K562 (cell line): ENCODE data around the gene TTC23L. TPM values are rescaled to one million over a fixed set of nuclear protein-coding genes. Genes with fewer than 3 reads are reported as not detected.

Source experiments
- AFF4 ChIP-seq: sonication (generic); formaldehyde crosslinking; IDR thresholded peaks from 2 replicates; pipeline ENCODE4 v1.8.0; 2023; ENCODE audit warnings: mild to moderate bottlenecking, missing genetic modification reagents
- ARNT ChIP-seq, 2 experiments: fragments of 450-650 bp; IDR thresholded peaks; 2 replicates each; pipeline ENCODE4 v1.6.1; 2016; ENCODE audit warnings: mild to moderate bottlenecking in 1 of 2
- BCLAF1 ChIP-seq, 2 experiments: fragments of 450-650 bp in 1 of 2; IDR thresholded peaks; 2 replicates each; pipeline ENCODE4 v1.6.1; 2011 to 2017; ENCODE audit warnings: low read depth in 2 of 2, antibody characterized with exemption in 1 of 2, borderline replicate concordance in 1 of 2, low read length in 1 of 2, mild to moderate bottlenecking in 1 of 2, mixed read lengths in 1 of 2; ENCODE audit not compliant: control insufficient read depth in 1 of 2
- ESRRB ChIP-seq: fragments of 250-450 bp; sonication (Bioruptor Pico); IDR thresholded peaks from 2 replicates; pipeline ENCODE4 v1.5.0; 2020; ENCODE audit warnings: mild to moderate bottlenecking, moderate library complexity, borderline replicate concordance
- HCFC1 ChIP-seq: IDR thresholded peaks from 2 replicates; pipeline ENCODE4 v1.6.1; 2012; ENCODE audit warnings: low read depth, low read length, improper control_type of control experiment
- HOXB6 ChIP-seq: fragments of 250-450 bp; sonication (Bioruptor Pico); IDR thresholded peaks from 2 replicates; pipeline ENCODE4 v1.5.1; 2022; ENCODE audit warnings: mild to moderate bottlenecking, borderline replicate concordance
- L3MBTL2 ChIP-seq: fragments of 450-650 bp; IDR thresholded peaks from 2 replicates; pipeline ENCODE4 v1.6.1; 2016; ENCODE audit warnings: mild to moderate bottlenecking, moderate library complexity
- MECOM ChIP-seq: fragments of 250-450 bp; sonication (Bioruptor Pico); IDR thresholded peaks from 2 replicates; pipeline ENCODE4 v1.8.0; 2022; ENCODE audit warnings: inconsistent platforms
- PHB ChIP-seq: fragments of 250-450 bp; sonication (Bioruptor Pico); IDR thresholded peaks from 2 replicates; pipeline ENCODE4 v1.5.0; 2021
- SPI1 ChIP-seq: IDR thresholded peaks from 2 replicates; pipeline ENCODE4 v1.6.1; 2011; ENCODE audit warnings: low read depth, low read length, control low read depth, borderline replicate concordance
- ZNF316 ChIP-seq: fragments of 450-650 bp; IDR thresholded peaks from 2 replicates; pipeline ENCODE4 v1.6.1; 2016
- polyA plus RNA-seq, 8 experiments: library from polyadenylated mRNA; depleted of rRNA in 4 of 8; stranded (reverse) in 5 of 8; unstranded in 3 of 8; fragments of >200 nt; fragmentation: Nextera tagmentation in 2 of 8; fragmentation: Illumina TruSeq in 1 of 8; extraction: Ambion mirVana in 2 of 8; extraction: Trizol in 1 of 8; gene quantifications; 2 replicates each; pipeline versions ENCODE4 v1.2.1 to v1.2.3, GENCODE V29; 2011 to 2014; ENCODE audit warnings: inconsistent platforms in 1 of 8, missing spikeins in 1 of 8
- total RNA-seq, 7 experiments: library from RNA; depleted of rRNA in 6 of 7; stranded (reverse); fragments of >200 nt in 6 of 7; fragmentation: Illumina TruSeq in 2 of 7; extraction: Trizol in 2 of 7; gene quantifications; 2 replicates each; pipeline versions ENCODE4 v1.2.1 to v1.2.3, GENCODE V29; 2011 to 2021; ENCODE audit warnings: low replicate concordance in 1 of 7

TTC23L gene
- total and polyA plus RNA-seq, 9 of the 15 experiments (the other 6 are each of a cell fraction or from before 2014, with no cell fraction given) = 0.03 to 0.32 (median 0.14) TPM; not detected in 2

GRCh38 chr5:34929134-34929719 lies 90.3 kb downstream of the TTC23L start, which contains the start of gene DNAJC21 (continued):
- 0 out of 4 replicates have a peak, but pooled peaks of 1 of the 2 experiments have one; percentile 39 for TF ChIP-seq BCLAF1 (IDR thresholded peaks at IDR 0.05; ENCODE audit: borderline replicate concordance in 1 of 2, control insufficient read depth in 1 of 2, low read depth in 2 of 2, low read length in 1 of 2)
- TF ChIP-seq PHB (CRISPR knock-in tag) = no peak
- no peak for TF ChIP-seq MECOM (CRISPR knock-in tag)
- TF ChIP-seq ZNF316 = no peak
- TF ChIP-seq AFF4 (CRISPR knock-in tag) = no peak
- TF ChIP-seq ARNT (IDR thresholded peaks at IDR 0.05) = no peak
- no peak for TF ChIP-seq SPI1
- no peak for TF ChIP-seq HOXB6
- peak; percentile 21; the same call in 1 of the 2 replicates for TF ChIP-seq HCFC1
- TF ChIP-seq L3MBTL2 = peak; percentile 22; the same call in 1 of the 2 replicates
- no peak for TF ChIP-seq ESRRB (CRISPR knock-in tag)
